ENCODE data around the gene PTGES2.

- TF ChIP-seq CTCF (IDR thresholded peaks at IDR 0.05), result no peak
- TF ChIP-seq POLR2A (IDR thresholded peaks at IDR 0.05), result no peak
Observed at GRCh38 chr9:128121924-128122808, 5.4 kb downstream of the PTGES2 start.

Data from vagina (tissue), 2 donors.